HG03039 (cell line): ENCODE measurements around the gene SPEF2.
"Not testable (repeated sequence)": the region's sequence is repeated elsewhere in the genome, so short reads cannot be mapped to it uniquely, and the experiment has no call there.

Experiments
- ATAC-seq: cut with Tn5 transposase; IDR thresholded peaks from one replicate; pipeline ENCODE4 v1.9.1; 2021; ENCODE audit warnings: mild to moderate bottlenecking, moderate library complexity; ENCODE audit not compliant: unreplicated experiment

SPEF2 gene

GRCh38 chr5:35850967-35851680 lies 233.5 kb downstream of the SPEF2 start:
- ATAC-seq: no peak

- peak; percentile 51 for ATAC-seq
Observed at GRCh38 chr5:35852084-35852734, 234.5 kb downstream of the SPEF2 start.

DNA sequence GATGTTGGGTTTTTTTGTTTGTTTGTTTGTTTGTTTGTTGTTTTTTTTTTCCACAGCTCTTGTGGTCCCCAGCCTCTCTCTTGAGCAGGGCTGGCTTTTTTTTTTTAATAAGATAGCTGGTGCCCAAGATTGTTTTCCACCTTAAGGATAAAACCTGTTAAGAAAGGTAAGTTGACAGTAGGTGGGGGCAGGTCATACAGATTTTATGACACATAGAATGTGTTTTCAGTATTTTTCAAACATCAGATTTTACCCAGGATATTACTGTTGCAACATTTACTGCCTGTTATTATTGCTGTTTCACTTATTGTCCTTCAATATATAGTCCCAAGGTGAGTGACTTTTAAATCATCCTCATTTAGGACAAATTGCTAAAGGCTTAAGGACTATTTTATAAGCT lies 235.1 kb downstream of the SPEF2 start:
- no peak for ATAC-seq

GRCh38 chr5:35853631-35854030 lies 236.0 kb downstream of the SPEF2 start:
- ATAC-seq: no peak

DNA sequence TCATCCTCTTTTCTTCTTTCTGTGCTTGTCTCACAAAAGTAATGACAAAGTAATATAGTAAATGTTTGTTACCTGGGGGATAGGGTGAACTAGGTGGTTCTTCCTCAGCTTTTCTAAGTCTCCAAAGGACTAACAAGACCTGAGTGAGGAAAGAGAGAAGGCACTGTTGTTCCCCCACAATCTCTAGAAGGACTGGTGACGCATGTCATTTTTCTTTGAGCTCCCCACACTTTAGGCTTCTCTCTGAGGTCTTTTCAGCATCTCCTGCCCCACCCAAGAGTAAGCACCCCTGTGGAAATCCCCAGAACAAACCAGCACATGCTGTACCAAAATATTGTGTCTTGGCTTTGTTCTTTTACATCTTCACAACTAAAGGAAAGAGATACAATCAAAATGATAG lies 236.6 kb downstream of the SPEF2 start:
- ATAC-seq: no peak

DNA sequence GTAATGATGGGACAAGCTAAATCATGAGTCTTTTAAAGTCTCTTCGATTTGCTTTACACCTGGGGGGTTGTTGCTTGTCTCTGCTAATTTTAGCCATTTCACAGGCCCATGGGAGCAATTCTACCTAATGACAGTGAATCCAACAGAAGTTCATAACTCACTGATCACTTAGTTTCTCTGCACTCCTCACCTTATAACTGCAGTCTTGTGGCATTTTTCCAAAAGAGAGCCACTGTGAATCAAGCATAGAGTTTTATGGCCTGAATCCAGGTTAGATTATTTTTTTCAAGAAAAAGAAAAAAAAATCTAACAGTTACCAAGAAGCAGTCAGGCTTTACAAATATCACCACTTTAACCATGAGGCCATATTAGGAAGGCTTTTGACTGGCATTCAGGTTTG lies 237.5 kb downstream of the SPEF2 start:
- ATAC-seq: no peak

DNA sequence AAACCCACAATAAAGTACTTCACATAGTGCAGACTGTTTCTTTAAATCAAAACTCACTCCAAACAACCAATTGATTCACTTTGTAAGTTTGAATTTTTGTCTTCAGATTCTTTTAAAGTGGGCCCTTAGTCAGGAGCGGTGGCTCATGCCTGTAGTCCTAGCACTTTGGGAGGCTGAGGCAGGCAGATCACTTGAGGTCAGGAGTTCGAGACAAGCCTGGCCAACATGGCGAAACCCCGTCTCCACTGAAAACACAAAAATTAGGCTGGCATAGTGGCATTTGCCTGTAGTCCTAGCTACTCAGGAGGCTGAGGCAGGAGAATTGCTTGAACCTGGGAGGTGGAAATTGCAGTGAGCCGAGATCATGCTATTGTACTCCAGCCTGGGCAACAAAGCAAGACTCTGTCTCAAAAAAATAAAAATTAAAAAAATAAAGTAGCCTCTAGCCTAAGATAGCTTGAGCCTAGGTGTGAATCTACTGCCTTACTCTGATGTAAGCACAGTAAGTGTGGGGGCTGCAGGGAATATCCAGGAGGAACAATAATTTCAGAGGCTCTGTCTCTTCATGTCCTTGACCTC lies 238.6 kb downstream of the SPEF2 start:
- ATAC-seq: not testable (repeated sequence)

DNA sequence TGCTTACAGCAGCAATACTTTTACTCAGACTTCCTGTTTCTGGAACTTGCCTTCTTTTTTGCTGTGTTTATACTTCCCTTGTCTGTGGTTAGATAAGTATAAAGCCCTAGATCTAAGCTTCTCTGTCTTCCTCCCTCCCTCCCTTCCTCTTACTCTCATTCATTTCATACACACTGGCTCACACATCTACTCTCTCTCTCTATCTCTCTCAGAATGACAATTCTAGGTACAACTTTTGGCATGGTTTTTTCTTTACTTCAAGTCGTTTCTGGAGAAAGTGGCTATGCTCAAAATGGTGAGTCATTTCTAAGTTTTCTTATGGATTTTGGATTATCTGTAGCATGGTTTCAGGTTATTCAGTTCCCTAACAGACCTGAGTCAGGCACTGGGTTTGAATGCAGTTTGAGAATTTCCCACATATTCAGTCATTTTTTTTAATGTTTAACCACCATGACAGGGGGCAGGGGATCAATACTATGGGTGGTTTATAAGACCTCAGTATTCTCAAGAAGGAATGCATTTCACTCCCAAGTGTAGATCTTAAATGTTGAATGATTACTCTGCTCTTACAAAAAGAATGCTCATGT lies 239.2 kb downstream of the SPEF2 start, which contains the start of gene IL7R:
IL7R (plus strand) TSS at position 127 of the 587 bp plus-strand sequence; CDS start at position 214, 87 bp downstream.
- no peak for ATAC-seq

DNA sequence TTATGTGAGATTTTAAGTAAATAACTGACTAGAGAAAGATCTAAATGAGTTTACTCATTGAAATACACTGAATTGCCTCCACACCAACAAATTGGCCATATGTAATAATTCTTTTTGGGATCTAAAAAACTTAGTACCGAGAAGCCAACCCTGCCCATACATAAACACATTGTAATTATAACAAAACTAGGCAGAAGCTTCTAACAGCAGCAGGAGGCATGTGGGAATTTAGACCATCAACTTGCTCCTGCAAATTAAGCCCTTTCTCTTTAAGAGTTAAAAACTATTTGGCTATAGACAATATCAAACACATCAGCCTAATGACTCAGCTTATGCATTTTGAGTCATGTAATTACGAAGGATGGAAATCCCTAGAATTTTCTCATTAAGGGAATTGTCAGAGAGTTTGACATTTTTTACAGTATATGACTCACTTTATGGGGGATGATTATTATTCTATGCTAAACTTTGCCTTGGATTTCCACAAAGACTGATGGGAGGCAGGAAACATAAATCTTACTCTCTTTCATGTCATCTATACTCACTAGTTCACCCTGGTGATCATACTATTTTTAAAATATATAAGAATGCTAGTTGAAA lies 240.0 kb downstream of the SPEF2 start:
- ATAC-seq: no peak

GRCh38 chr5:35859101-35859661 lies 241.5 kb downstream of the SPEF2 start:
- ATAC-seq: no peak

DNA sequence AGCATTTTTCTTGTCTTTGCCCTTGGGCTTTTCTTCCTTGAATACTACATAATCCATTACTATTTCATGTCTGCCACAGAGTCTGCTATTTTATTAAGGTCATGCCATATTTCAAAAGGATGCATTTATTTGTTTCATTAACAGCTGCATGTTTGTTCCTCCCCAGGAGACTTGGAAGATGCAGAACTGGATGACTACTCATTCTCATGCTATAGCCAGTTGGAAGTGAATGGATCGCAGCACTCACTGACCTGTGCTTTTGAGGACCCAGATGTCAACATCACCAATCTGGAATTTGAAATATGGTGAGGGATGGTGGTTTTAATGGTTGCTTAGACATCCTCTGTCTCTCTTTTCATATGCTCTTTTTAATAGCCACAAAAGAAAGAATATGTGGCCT lies 243.0 kb downstream of the SPEF2 start:
- ATAC-seq: no peak

DNA sequence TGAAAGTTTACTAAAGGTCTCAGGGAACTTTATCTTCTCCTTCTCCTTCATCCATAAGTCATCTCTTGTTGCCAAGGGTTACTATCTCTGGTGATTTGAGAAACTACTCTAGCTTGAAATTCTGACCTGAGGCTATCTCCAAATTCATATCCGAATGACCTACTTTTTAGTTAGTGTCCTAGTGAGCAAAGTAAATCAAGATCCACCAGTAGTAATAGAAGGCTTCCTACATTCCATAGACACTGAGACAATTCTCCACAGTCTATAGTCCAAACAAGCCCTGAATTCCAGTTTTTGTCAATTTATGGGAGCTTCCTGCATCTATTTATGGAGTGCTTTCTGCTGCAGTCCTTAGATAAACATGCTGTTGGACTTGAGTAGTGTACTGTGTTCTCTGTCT lies 244.1 kb downstream of the SPEF2 start:
- no peak for ATAC-seq

- no peak for ATAC-seq
Observed at GRCh38 chr5:35862126-35862525, 244.5 kb downstream of the SPEF2 start.

DNA sequence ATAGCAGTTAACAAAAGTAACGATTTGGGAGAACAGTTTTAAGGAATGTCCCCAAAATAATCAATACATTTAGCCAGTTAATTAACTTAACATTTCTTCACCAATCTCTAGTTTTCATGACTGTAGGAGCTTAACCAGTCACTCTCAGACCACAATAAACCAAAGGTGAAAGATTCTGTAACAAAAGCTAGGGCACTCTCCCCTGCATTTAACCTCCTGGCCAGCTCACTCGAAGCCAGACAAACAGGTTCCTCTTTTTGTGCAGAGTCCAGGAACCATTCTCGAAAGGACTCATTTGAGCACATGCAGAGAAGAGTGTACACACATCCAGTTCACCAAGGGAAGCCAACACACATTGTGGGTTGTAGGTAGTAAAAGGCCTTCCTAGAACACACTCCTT lies 245.5 kb downstream of the SPEF2 start:
- no peak for ATAC-seq
